CD4-positive, alpha-beta memory T cell (primary cell): ENCODE results near the gene UGT1A7. TPM values are rescaled to one million over a fixed set of nuclear protein-coding genes. Genes with fewer than 3 reads are reported as not detected.

Experiments
- CTCF ChIA-PET: fragments of 350-600 bp; sonication (Branson Sonifier 250); formaldehyde crosslinking; loops from one replicate; lab custom pipeline; 2021; ENCODE audit warnings: inconsistent platforms; ENCODE audit not compliant: partially characterized antibody; lab: Charles Lee
- POLR2A ChIA-PET: fragments of 350-600 bp; sonication (Branson Sonifier 250); formaldehyde crosslinking; loops from one replicate; lab custom pipeline; 2021; ENCODE audit not compliant: partially characterized antibody; lab: Charles Lee
- DNase-seq, 5 donors: peaks; one replicate each; pipeline versions ENCODE4 v3.0.0 to v3.0.0-alpha.2; 2020 to 2022; ENCODE audit warnings: mixed read lengths in 1 of 5
- H3K27ac ChIP-seq: one replicate; pipeline ENCODE4 v1.7.0; 2013; ENCODE audit warnings: low read depth, low read length
- H3K27me3 ChIP-seq: 2 replicates; pipeline ENCODE4 v1.7.0; 2013; ENCODE audit warnings: mild to moderate bottlenecking, low read length, moderate library complexity; ENCODE audit not compliant: insufficient read depth
- H3K36me3 ChIP-seq: 2 replicates; pipeline ENCODE4 v1.7.0; 2013; ENCODE audit warnings: mild to moderate bottlenecking, low read length, moderate library complexity; ENCODE audit not compliant: insufficient read depth
- H3K4me1 ChIP-seq: 2 replicates; pipeline ENCODE4 v1.7.0; 2013; ENCODE audit warnings: mild to moderate bottlenecking, low read length, moderate library complexity; ENCODE audit not compliant: insufficient read depth
- H3K4me3 ChIP-seq, 2 donors: one replicate each; pipeline ENCODE4 v1.7.0; 2013; ENCODE audit warnings: low read length in 2 of 2, mild to moderate bottlenecking in 1 of 2
- H3K9me3 ChIP-seq, 2 donors: one replicate each; pipeline ENCODE4 v1.7.0; 2013; ENCODE audit warnings: low read length in 2 of 2, control low read depth in 1 of 2; ENCODE audit not compliant: control insufficient read depth in 1 of 2
- H3K27ac Mint-ChIP-seq, 7 donors: one replicate each; pipeline ENCODE4 v1.8.0; 2020 to 2021; ENCODE audit warnings: mixed read lengths in 7 of 7, mild to moderate bottlenecking in 6 of 7, inconsistent platforms in 3 of 7, moderate library complexity in 3 of 7
- H3K27me3 Mint-ChIP-seq, 2 donors: one replicate each; pipeline ENCODE4 v1.8.0; 2020 to 2021; ENCODE audit warnings: mixed read lengths in 2 of 2
- H3K36me3 Mint-ChIP-seq, 2 donors: one replicate each; pipeline ENCODE4 v1.8.0; 2020 to 2021; ENCODE audit warnings: mixed read lengths in 2 of 2, inconsistent platforms in 1 of 2, mild to moderate bottlenecking in 1 of 2
- H3K4me1 Mint-ChIP-seq, 4 donors: one replicate each; pipeline ENCODE4 v1.8.0; 2020 to 2021; ENCODE audit warnings: mixed read lengths in 4 of 4, mild to moderate bottlenecking in 1 of 4
- H3K4me3 Mint-ChIP-seq, 8 donors: one replicate each; pipeline ENCODE4 v1.8.0; 2020 to 2021; ENCODE audit warnings: mixed read lengths in 8 of 8, mild to moderate bottlenecking in 7 of 8, moderate library complexity in 6 of 8, inconsistent platforms in 3 of 8
- H3K9me3 Mint-ChIP-seq, 8 donors: one replicate each; pipeline ENCODE4 v1.8.0; 2020 to 2021; ENCODE audit warnings: mixed read lengths in 8 of 8, mild to moderate bottlenecking in 5 of 8, inconsistent platforms in 3 of 8, moderate library complexity in 1 of 8
- intact Hi-C: fragments of 100-400 bp; cut with micrococcal nuclease; formaldehyde crosslinking; loops from one replicate; pipeline ENCODE4 v1.15.1; 2023
- polyA plus RNA-seq, 2 donors: library from polyadenylated mRNA; unstranded; fragments of 300-500 nt; fragmentation: Illumina TruSeq; gene quantifications; one replicate each; pipeline ENCODE4 v1.2.3, GENCODE V29; 2021
- total RNA-seq, 2 experiments: library from RNA; stranded (reverse); gene quantifications; one replicate each; pipeline ENCODE4 v1.2.3, GENCODE V29; 2021

The UGT1A7 gene
- total and polyA plus RNA-seq, 4 experiments from 2014 or later: not detected

DNA sequence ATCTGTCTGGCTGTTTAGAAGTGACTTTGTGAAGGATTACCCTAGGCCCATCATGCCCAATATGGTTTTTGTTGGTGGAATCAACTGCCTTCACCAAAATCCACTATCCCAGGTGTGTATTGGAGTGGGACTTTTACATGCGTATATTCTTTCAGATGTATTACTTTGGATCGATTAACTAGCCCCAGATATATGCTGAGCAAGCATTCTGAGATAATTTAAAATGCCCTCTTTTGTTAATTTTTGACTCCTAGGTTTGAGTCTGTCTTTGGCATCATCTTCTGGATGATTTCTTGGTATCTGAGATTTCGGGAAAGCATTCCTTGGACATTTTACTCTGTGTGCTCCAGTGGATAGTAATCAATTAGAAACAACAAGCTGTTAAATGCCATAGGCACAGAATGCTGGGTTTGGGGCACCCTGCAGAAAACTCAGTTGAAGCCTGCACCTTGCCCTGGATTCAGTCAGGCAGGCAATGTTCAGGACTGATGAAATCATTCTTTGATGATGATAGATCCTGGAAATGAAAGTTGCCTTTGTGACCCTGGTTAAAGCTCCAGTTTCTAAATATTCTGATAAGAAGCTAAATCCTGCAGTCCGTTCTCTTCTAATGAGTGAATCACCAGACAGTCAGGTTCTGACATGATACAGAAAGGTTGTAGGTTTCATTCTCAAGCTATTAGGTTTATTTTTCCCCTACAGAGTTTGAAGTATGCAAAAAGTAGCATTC lies 79.5 kb downstream of the UGT1A7 start:
- no peak for DNase-seq
- H3K27ac Mint-ChIP-seq: no peak overlapping the region
- Histone ChIP-seq H3K4me3 (no peak overlapping the region), H3K9me3 (no peaks in the 10 kb centered on the region), H3K36me3 (no peaks in the 10 kb centered on the region), H3K27me3 (no peaks in the 10 kb centered on the region), H3K4me1 (no peaks in the 10 kb centered on the region), H3K27ac (no peak overlapping the region)
- H3K36me3 Mint-ChIP-seq: no peaks in the 10 kb centered on the region
- ChIA-PET POLR2A (no interaction called here), CTCF (no interaction called here)
- peaks cover 8 to 12% of the 10 kb centered on the region in 2 donors for H3K27me3 Mint-ChIP-seq
- H3K9me3 Mint-ChIP-seq: no peaks in the 10 kb centered on the region
- no peak overlapping the region for H3K4me3 Mint-ChIP-seq
- intact Hi-C loops: no loop called here
- no peaks in the 10 kb centered on the region for H3K4me1 Mint-ChIP-seq

DNA sequence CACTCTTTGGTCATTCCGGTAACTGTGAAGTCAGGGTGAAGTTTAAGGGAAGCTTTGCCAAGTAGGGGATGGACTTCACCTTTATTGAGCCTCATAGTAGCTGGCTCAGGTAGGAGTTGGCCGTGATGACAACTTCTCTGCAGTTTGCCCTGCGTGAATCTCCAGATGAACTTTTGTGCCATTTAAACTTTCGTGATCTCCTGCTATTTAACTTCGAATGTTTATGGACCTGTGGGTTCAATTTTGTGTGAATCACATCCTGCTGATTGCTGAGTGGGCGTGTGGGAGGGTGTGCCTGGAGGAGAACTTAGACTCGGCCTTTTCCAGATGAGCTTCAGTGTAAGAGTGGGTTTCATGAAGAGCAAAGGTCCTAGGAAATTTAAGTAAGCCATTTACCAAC lies 82.6 kb downstream of the UGT1A7 start:
- Mint-ChIP-seq H3K36me3 (no peaks in the 10 kb centered on the region), H3K4me3 (no peak overlapping the region), H3K27me3 (peaks cover 15 to 25% of the 10 kb centered on the region in 2 donors), H3K4me1 (no peaks in the 10 kb centered on the region), H3K9me3 (no peaks in the 10 kb centered on the region), H3K27ac (no peak overlapping the region)
- H3K4me1 ChIP-seq: no peaks in the 10 kb centered on the region
- H3K4me3 ChIP-seq: no peak overlapping the region
- no peaks in the 10 kb centered on the region for H3K36me3 ChIP-seq
- no peak for DNase-seq
- ChIA-PET CTCF (no interaction called here), POLR2A (no interaction called here)
- H3K9me3 ChIP-seq: no peaks in the 10 kb centered on the region
- intact Hi-C loops: no loop called here
- H3K27ac ChIP-seq: no peak overlapping the region
- H3K27me3 ChIP-seq: no peaks in the 10 kb centered on the region

DNA sequence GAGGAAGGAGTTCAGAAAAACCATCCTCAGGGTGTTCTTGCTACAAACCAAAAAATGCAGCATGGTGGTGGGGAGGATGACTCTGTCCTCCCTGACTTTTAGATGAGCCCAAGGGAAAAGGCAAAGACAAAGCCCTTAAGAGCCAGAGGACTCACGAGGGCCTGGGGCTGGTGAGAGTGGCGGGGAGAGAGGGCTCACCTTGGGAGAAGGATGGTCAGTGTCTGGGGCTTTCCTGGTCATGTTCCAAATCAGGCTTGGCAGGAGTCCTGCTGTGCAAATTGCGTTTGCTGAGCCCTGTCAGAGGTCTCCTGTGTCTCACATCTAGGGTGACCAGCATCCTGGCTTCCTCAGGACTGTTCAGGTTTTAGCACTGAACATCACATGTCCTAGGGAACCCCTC lies 83.1 kb downstream of the UGT1A7 start:
- DNase-seq: no peak
- H3K36me3 Mint-ChIP-seq: no peaks in the 10 kb centered on the region
- CTCF ChIA-PET: no interaction called here

GRCh38 chr2:233766416-233766815 lies 84.7 kb downstream of the UGT1A7 start:
- H3K27ac ChIP-seq: no peak overlapping the region
- peaks cover 18 to 30% of the 10 kb centered on the region in 2 donors for H3K27me3 Mint-ChIP-seq
- DNase-seq: no peak
- no peaks in the 10 kb centered on the region for H3K36me3 ChIP-seq
- H3K4me1 ChIP-seq: no peaks in the 10 kb centered on the region
- H3K4me3 ChIP-seq: no peak overlapping the region
- no peaks in the 10 kb centered on the region for H3K4me1 Mint-ChIP-seq
- POLR2A ChIA-PET: no interaction called here
- CTCF ChIA-PET: no interaction called here
- H3K27me3 ChIP-seq: no peaks in the 10 kb centered on the region
- H3K36me3 Mint-ChIP-seq: no peaks in the 10 kb centered on the region
- no peaks in the 10 kb centered on the region for H3K9me3 ChIP-seq
- intact Hi-C loops: no loop called here
- no peak overlapping the region for H3K27ac Mint-ChIP-seq
- H3K9me3 Mint-ChIP-seq: no peaks in the 10 kb centered on the region
- H3K4me3 Mint-ChIP-seq: no peak overlapping the region

More for the DNA sequence above, 83.1 kb downstream of the UGT1A7 start:
- Mint-ChIP-seq H3K27ac (no peak overlapping the region), H3K4me3 (no peak overlapping the region), H3K27me3 (peaks cover 15 to 26% of the 10 kb centered on the region in 2 donors), H3K9me3 (no peaks in the 10 kb centered on the region), H3K4me1 (no peaks in the 10 kb centered on the region)
- Histone ChIP-seq H3K27ac (no peak overlapping the region), H3K9me3 (no peaks in the 10 kb centered on the region), H3K4me3 (no peak overlapping the region), H3K27me3 (no peaks in the 10 kb centered on the region), H3K36me3 (no peaks in the 10 kb centered on the region), H3K4me1 (no peaks in the 10 kb centered on the region)
- POLR2A ChIA-PET: no interaction called here
- intact Hi-C loops: no loop called here

- intact Hi-C loops: no loop called here
These were observed 86.4 kb downstream of the UGT1A7 start for GRCh38 chr2:233768076-233768475.

GRCh38 chr2:233769260-233769659 lies 87.6 kb downstream of the UGT1A7 start:
- H3K27ac Mint-ChIP-seq: peak overlapping the region in 1 of 7 donors; percentile 8
- no peaks in the 10 kb centered on the region for H3K9me3 ChIP-seq
- no peaks in the 10 kb centered on the region for H3K9me3 Mint-ChIP-seq
- ChIA-PET POLR2A (no interaction called here), CTCF (no interaction called here)
- no peaks in the 10 kb centered on the region for H3K36me3 ChIP-seq
- peaks cover 13 to 28% of the 10 kb centered on the region in 2 donors for H3K27me3 Mint-ChIP-seq
- no peaks in the 10 kb centered on the region for H3K4me1 ChIP-seq
- H3K36me3 Mint-ChIP-seq: no peaks in the 10 kb centered on the region
- no peak overlapping the region for H3K4me3 Mint-ChIP-seq
- no peaks in the 10 kb centered on the region for H3K4me1 Mint-ChIP-seq
- intact Hi-C loops: no loop called here
- no peaks in the 10 kb centered on the region for H3K27me3 ChIP-seq
- H3K4me3 ChIP-seq: no peak overlapping the region
- DNase-seq: no peak
- H3K27ac ChIP-seq: no peak overlapping the region

More at GRCh38 chr2:233768076-233768475, 86.4 kb downstream of the UGT1A7 start:
- no peak for DNase-seq
- no peaks in the 10 kb centered on the region for H3K9me3 Mint-ChIP-seq
- POLR2A ChIA-PET: no interaction called here
- Histone ChIP-seq H3K4me1 (no peaks in the 10 kb centered on the region), H3K4me3 (no peak overlapping the region), H3K27me3 (no peaks in the 10 kb centered on the region), H3K36me3 (no peaks in the 10 kb centered on the region), H3K9me3 (no peaks in the 10 kb centered on the region), H3K27ac (no peak overlapping the region)
- no peaks in the 10 kb centered on the region for H3K4me1 Mint-ChIP-seq
- H3K27ac Mint-ChIP-seq: no peak overlapping the region
- CTCF ChIA-PET: no interaction called here
- no peaks in the 10 kb centered on the region for H3K36me3 Mint-ChIP-seq
- no peak overlapping the region for H3K4me3 Mint-ChIP-seq
- peaks cover 18 to 30% of the 10 kb centered on the region in 2 donors for H3K27me3 Mint-ChIP-seq

DNA sequence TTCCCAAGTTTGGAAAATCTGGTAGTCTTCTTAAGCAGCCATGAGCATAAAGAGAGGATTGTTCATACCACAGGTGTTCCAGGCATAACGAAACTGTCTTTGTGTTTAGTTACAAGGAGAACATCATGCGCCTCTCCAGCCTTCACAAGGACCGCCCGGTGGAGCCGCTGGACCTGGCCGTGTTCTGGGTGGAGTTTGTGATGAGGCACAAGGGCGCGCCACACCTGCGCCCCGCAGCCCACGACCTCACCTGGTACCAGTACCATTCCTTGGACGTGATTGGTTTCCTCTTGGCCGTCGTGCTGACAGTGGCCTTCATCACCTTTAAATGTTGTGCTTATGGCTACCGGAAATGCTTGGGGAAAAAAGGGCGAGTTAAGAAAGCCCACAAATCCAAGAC lies 90.5 kb downstream of the UGT1A7 start:
- no peak overlapping the region for H3K4me3 Mint-ChIP-seq
- POLR2A ChIA-PET: no interaction called here
- no peak overlapping the region for H3K27ac Mint-ChIP-seq
- H3K4me1 ChIP-seq: no peaks in the 10 kb centered on the region
- H3K27me3 ChIP-seq: no peaks in the 10 kb centered on the region
- no peaks in the 10 kb centered on the region for H3K36me3 ChIP-seq
- peaks cover 0 to 3% of the 10 kb centered on the region in 2 donors for H3K36me3 Mint-ChIP-seq
- no peaks in the 10 kb centered on the region for H3K4me1 Mint-ChIP-seq
- peaks cover 10 to 23% of the 10 kb centered on the region in 2 donors for H3K27me3 Mint-ChIP-seq
- DNase-seq: no peak
- CTCF ChIA-PET: no interaction called here
- no peak overlapping the region for H3K27ac ChIP-seq
- H3K9me3 ChIP-seq: no peaks in the 10 kb centered on the region
- intact Hi-C loops: no loop called here
- H3K4me3 ChIP-seq: no peak overlapping the region
- H3K9me3 Mint-ChIP-seq: peaks cover 0 to 17% (median 9%) of the 10 kb centered on the region in 8 donors
